Measurements from ENCODE around the gene IL21. TPM values are rescaled to one million over a fixed set of nuclear protein-coding genes. Genes with fewer than 3 reads are reported as not detected.
"Not testable (repeated sequence)": the region's sequence is repeated elsewhere in the genome, so short reads cannot be mapped to it uniquely, and the experiment has no call there.

Gene IL21
- total RNA-seq, 1 experiment from 2014 or later, result not detected

- H4K5ac ChIP-seq (ENCODE audit: insufficient read length, low read depth, low read length), result no peak overlapping the region
- H2AK5ac ChIP-seq (ENCODE audit: insufficient read length, low read length), result no peak overlapping the region
- no peaks in the 10 kb centered on the region for H3K23me2 ChIP-seq (ENCODE audit: insufficient read length, low read depth, low read length, poor library complexity, severe bottlenecking)
- H3K4me2 ChIP-seq (ENCODE audit: insufficient read depth, insufficient read length, low read length), result no peak overlapping the region
- H3K27me3 ChIP-seq (ENCODE audit: insufficient read depth, low read length), result no peaks in the 10 kb centered on the region
- 0 out of 2 replicates have a peak overlapping the region, but pooled peaks have one; percentile 93 for H2BK15ac ChIP-seq (ENCODE audit: low read depth, low read length)
- H4K91ac ChIP-seq (ENCODE audit: insufficient read length, low read depth, low read length), result no peak overlapping the region
- Mint-ChIP-seq H3K4me1 (no peaks in the 10 kb centered on the region), H3K4me3 (no peak overlapping the region), H3K27me3 (ENCODE audit: low read depth) (peaks cover 3% of the 10 kb centered on the region), H3K27ac (no peak overlapping the region), H3K9me3 (peaks cover 20 to 26% of the 10 kb centered on the region in 2 experiments), H3K36me3 (ENCODE audit: insufficient read depth in 1 of 3, low read depth in 3 of 3) (peaks cover 1 to 18% (median 9%) of the 10 kb centered on the region in 3 experiments; a peak in 6 of 7 replicates)
- no peak overlapping the region for H2BK5ac ChIP-seq (ENCODE audit: insufficient read length, low read length)
- H3K27ac ChIP-seq (ENCODE audit: insufficient read length, low read depth, low read length), result no peak overlapping the region
- H3T11ph ChIP-seq (ENCODE audit: low read length), result no peak overlapping the region
- H3K79me2 ChIP-seq (ENCODE audit: insufficient read depth, low read length), result no peaks in the 10 kb centered on the region
- no peak overlapping the region for H2BK12ac ChIP-seq (ENCODE audit: insufficient read length, low read depth, low read length)
- H3K9ac ChIP-seq (ENCODE audit: extremely low read depth, insufficient read length, low read length), result no peak overlapping the region
- TF ChIP-seq CTCF (conservative IDR thresholded peaks at IDR 0.05), result peak; percentile 81
- H3K23ac ChIP-seq (ENCODE audit: insufficient read length, low read depth, low read length), result no peak overlapping the region
- no peak for DNase-seq
- H4K20me1 ChIP-seq (ENCODE audit: control insufficient read depth, insufficient read depth, insufficient read length), result no peaks in the 10 kb centered on the region
- H2AFZ ChIP-seq (ENCODE audit: low read length), result peak overlapping the region; percentile 96
- H3K56ac ChIP-seq (ENCODE audit: insufficient read length, low read depth, low read length), result no peak overlapping the region
- H2BK20ac ChIP-seq (ENCODE audit: low read depth, low read length, poor library complexity, severe bottlenecking), result no peak overlapping the region
- H3K4me1 ChIP-seq (ENCODE audit: insufficient read depth, low read length), result no peaks in the 10 kb centered on the region
- no peak overlapping the region for H3K4ac ChIP-seq (ENCODE audit: low read depth, low read length)
- no peaks in the 10 kb centered on the region for H3K79me1 ChIP-seq (ENCODE audit: insufficient read depth, low read depth, low read length, poor library complexity, severe bottlenecking)
- H3K18ac ChIP-seq (ENCODE audit: insufficient read length, low read depth, low read length), result no peak overlapping the region
- H4K8ac ChIP-seq (replicated peaks; ENCODE audit: insufficient read length, low read depth, low read length), result no peak overlapping the region
- no CpG with 5 or more reads among the region's 5 CpGs for WGBS (ENCODE audit: extremely low coverage, insufficient read length, low lambda C conversion rate)
- no peak overlapping the region for H3K14ac ChIP-seq (ENCODE audit: insufficient read depth, low read length)
- H3K9me3 ChIP-seq (ENCODE audit: control insufficient read depth, low read depth, low read length), result no peaks in the 10 kb centered on the region
- no peak overlapping the region for H2BK120ac ChIP-seq (ENCODE audit: low read depth, low read length, poor library complexity, severe bottlenecking)
These were observed 44.3 kb downstream of the IL21 start for GRCh38 chr4:122576261-122577188.

- not testable (repeated sequence) for H4K8ac ChIP-seq (replicated peaks; ENCODE audit: insufficient read length, low read depth, low read length); H3K14ac ChIP-seq (ENCODE audit: insufficient read depth, low read length); H2BK12ac ChIP-seq (ENCODE audit: insufficient read length, low read depth, low read length); H3K27me3 Mint-ChIP-seq (ENCODE audit: low read depth); H3K18ac ChIP-seq (ENCODE audit: insufficient read length, low read depth, low read length); H3K23me2 ChIP-seq (ENCODE audit: insufficient read length, low read depth, low read length, poor library complexity, severe bottlenecking); H2BK15ac ChIP-seq (ENCODE audit: low read depth, low read length); DNase-seq; H4K20me1 ChIP-seq (ENCODE audit: control insufficient read depth, insufficient read depth, insufficient read length); H3K9me3 ChIP-seq (ENCODE audit: control insufficient read depth, low read depth, low read length); H2BK5ac ChIP-seq (ENCODE audit: insufficient read length, low read length); H3K4me1 Mint-ChIP-seq; H4K91ac ChIP-seq (ENCODE audit: insufficient read length, low read depth, low read length); H3K23ac ChIP-seq (ENCODE audit: insufficient read length, low read depth, low read length); H3K27ac Mint-ChIP-seq; H3T11ph ChIP-seq (ENCODE audit: low read length); H3K79me2 ChIP-seq (ENCODE audit: insufficient read depth, low read length); H3K4ac ChIP-seq (ENCODE audit: low read depth, low read length); H3K79me1 ChIP-seq (ENCODE audit: insufficient read depth, low read depth, low read length, poor library complexity, severe bottlenecking); H3K27ac ChIP-seq (ENCODE audit: insufficient read length, low read depth, low read length); H3K4me1 ChIP-seq (ENCODE audit: insufficient read depth, low read length); H3K4me2 ChIP-seq (ENCODE audit: insufficient read depth, insufficient read length, low read length); H4K5ac ChIP-seq (ENCODE audit: insufficient read length, low read depth, low read length); H3K27me3 ChIP-seq (ENCODE audit: insufficient read depth, low read length); H2AFZ ChIP-seq (ENCODE audit: low read length); H2AK5ac ChIP-seq (ENCODE audit: insufficient read length, low read length); H3K56ac ChIP-seq (ENCODE audit: insufficient read length, low read depth, low read length); H3K4me3 Mint-ChIP-seq; H3K9ac ChIP-seq (ENCODE audit: extremely low read depth, insufficient read length, low read length); H2BK120ac ChIP-seq (ENCODE audit: low read depth, low read length, poor library complexity, severe bottlenecking); H2BK20ac ChIP-seq (ENCODE audit: low read depth, low read length, poor library complexity, severe bottlenecking)
- Mint-ChIP-seq H3K9me3 (peaks cover 24 to 26% of the 10 kb centered on the region in 2 experiments), H3K36me3 (ENCODE audit: insufficient read depth in 1 of 3, low read depth in 3 of 3) (peaks cover 1 to 18% (median 9%) of the 10 kb centered on the region in 3 experiments; a peak in 6 of 7 replicates)
- no CpG with 5 or more reads among the region's 10 CpGs for WGBS (ENCODE audit: extremely low coverage, insufficient read length, low lambda C conversion rate)
These were observed 46.5 kb downstream of the IL21 start for GRCh38 chr4:122574347-122574746.

Measured in H9 (cell line).